NCI-H2196 (cell line): ENCODE results near the gene USP8.
A peak's percentile ranks its signal among the peaks of the same experiment; 100 is the strongest.
"Not testable (repeated sequence)": the region's sequence is repeated elsewhere in the genome, so short reads cannot be mapped to it uniquely, and the experiment has no call there.

Source experiments
- DNase-seq: peaks from one replicate; lab custom pipeline; 2025; ENCODE audit not compliant: unreplicated experiment; lab: John Stamatoyannopoulos, UW

Gene USP8

GRCh38 chr15:50424066-50424890 is at the start of gene USP8:
USP8 (plus strand) TSS chr15:50424405; CDS start chr15:50439074, 14,669 bp downstream.
- DNase-seq, result peak; percentile 92

- DNase-seq, result no peak
Observed at GRCh38 chr15:50377867-50378751, 46.1 kb upstream of the USP8 start.

GRCh38 chr15:50378776-50379175 is 45.4 kb upstream of the USP8 start:
- DNase-seq, result no peak

- not testable (repeated sequence) for DNase-seq
Observed at GRCh38 chr15:50379413-50379812, 44.8 kb upstream of the USP8 start.

- DNase-seq, result no peak
Observed at GRCh38 chr15:50380089-50380488, 44.1 kb upstream of the USP8 start.

- no peak for DNase-seq
Observed at GRCh38 chr15:50381438-50381837, 42.8 kb upstream of the USP8 start.

- DNase-seq, result not testable (repeated sequence)
Observed at GRCh38 chr15:50382408-50382807, 41.8 kb upstream of the USP8 start.

- DNase-seq, result no peak
Observed at GRCh38 chr15:50390554-50391264, 33.5 kb upstream of the USP8 start.

GRCh38 chr15:50391561-50391960 is 32.6 kb upstream of the USP8 start:
- DNase-seq, result not testable (repeated sequence)

- DNase-seq, result no peak
Observed at GRCh38 chr15:50411870-50412269, 12.3 kb upstream of the USP8 start.

GRCh38 chr15:50414624-50415023 is 9.6 kb upstream of the USP8 start:
- DNase-seq, result no peak

- no peak for DNase-seq
Observed at GRCh38 chr15:50415752-50416404, 8.3 kb upstream of the USP8 start.

- no peak for DNase-seq
Observed at GRCh38 chr15:50416890-50417289, 7.3 kb upstream of the USP8 start.

GRCh38 chr15:50418041-50418583 is 6.1 kb upstream of the USP8 start:
- no peak for DNase-seq

- no peak for DNase-seq
Observed at GRCh38 chr15:50425219-50425618, 1.0 kb downstream of the USP8 start.

- not testable (repeated sequence) for DNase-seq
Observed at GRCh38 chr15:50425678-50426246, 1.6 kb downstream of the USP8 start.

- no peak for DNase-seq
Observed at GRCh38 chr15:50426428-50426827, 2.2 kb downstream of the USP8 start.

- no peak for DNase-seq
Observed at GRCh38 chr15:50431204-50431603, 7.0 kb downstream of the USP8 start.

- no peak for DNase-seq
Observed at GRCh38 chr15:50432230-50432629, 8.0 kb downstream of the USP8 start.

GRCh38 chr15:50435772-50436171 is 11.6 kb downstream of the USP8 start:
- DNase-seq, result no peak
